Muscle of back (tissue), 13 donors: Measurements from ENCODE around the gene GPLD1. TPM values are rescaled to one million over a fixed set of nuclear protein-coding genes. Genes with fewer than 3 reads are reported as not detected.
"Not testable (repeated sequence)": the region's sequence is repeated elsewhere in the genome, so short reads cannot be mapped to it uniquely, and the experiment has no call there.

Experiments used
- DNase-seq, 3 donors: peaks; one replicate each; pipeline versions ENCODE4 v3.0.0 to v3.0.0-alpha.2; 2013
- long read RNA-seq, 9 donors: transcript quantifications; one replicate each; lab custom pipeline, GENCODE V29; 2026
- polyA plus RNA-seq, 10 donors: library from polyadenylated mRNA; unstranded; fragments of 120-200 nt; gene quantifications; one replicate each; pipeline ENCODE4 v1.2.1, GENCODE V29; 2013; ENCODE audit not compliant: insufficient read length in 10 of 10

Gene GPLD1, protein sequence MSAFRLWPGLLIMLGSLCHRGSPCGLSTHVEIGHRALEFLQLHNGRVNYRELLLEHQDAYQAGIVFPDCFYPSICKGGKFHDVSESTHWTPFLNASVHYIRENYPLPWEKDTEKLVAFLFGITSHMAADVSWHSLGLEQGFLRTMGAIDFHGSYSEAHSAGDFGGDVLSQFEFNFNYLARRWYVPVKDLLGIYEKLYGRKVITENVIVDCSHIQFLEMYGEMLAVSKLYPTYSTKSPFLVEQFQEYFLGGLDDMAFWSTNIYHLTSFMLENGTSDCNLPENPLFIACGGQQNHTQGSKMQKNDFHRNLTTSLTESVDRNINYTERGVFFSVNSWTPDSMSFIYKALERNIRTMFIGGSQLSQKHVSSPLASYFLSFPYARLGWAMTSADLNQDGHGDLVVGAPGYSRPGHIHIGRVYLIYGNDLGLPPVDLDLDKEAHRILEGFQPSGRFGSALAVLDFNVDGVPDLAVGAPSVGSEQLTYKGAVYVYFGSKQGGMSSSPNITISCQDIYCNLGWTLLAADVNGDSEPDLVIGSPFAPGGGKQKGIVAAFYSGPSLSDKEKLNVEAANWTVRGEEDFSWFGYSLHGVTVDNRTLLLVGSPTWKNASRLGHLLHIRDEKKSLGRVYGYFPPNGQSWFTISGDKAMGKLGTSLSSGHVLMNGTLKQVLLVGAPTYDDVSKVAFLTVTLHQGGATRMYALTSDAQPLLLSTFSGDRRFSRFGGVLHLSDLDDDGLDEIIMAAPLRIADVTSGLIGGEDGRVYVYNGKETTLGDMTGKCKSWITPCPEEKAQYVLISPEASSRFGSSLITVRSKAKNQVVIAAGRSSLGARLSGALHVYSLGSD
- polyA plus RNA-seq = 1 to 10 TPM; 1.1 to 3.0 (median 1.7) TPM
- long read RNA-seq, donor 1 = 0 reads
- long read RNA-seq, donor 2 = 0 reads
- long read RNA-seq, donor 3 = 0 reads
- long read RNA-seq, donor 4 = 0 reads
- long read RNA-seq, donor 5, partial matches to known transcripts = 14 of 21 reads
- long read RNA-seq, donor 5, other reads (novel, unspliced or antisense) = 7 of 21 reads
- long read RNA-seq, donor 6 = 0 reads
- long read RNA-seq, donor 7 = 0 reads
- long read RNA-seq, donor 8 = 0 reads
- long read RNA-seq, donor 9 = 0 reads

DNA sequence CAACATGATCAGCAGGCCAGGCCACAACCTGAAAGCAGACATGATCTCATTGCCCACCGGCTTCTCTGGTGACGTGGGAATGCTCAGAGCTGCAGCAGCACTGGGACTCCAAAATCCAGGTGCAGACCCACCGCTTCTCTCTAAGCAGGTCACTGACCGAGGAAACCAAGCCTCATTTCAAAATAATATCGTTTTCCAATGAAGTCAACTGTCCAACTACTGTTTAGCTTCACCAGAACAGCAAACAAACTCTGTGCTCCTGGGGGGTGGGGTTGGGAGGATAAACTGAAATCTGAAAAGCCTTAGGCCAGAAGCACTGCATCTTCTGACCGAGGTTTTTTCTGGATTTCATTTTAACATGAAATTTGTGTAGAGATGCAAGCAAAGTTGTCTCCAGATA is at the start of gene GPLD1:
Gene GPLD1, minus strand, starts transcription at position 109 of the 400 bp plus-strand sequence. Its CDS starts 67 bp downstream, at position 42.
- no peak for DNase-seq

DNA sequence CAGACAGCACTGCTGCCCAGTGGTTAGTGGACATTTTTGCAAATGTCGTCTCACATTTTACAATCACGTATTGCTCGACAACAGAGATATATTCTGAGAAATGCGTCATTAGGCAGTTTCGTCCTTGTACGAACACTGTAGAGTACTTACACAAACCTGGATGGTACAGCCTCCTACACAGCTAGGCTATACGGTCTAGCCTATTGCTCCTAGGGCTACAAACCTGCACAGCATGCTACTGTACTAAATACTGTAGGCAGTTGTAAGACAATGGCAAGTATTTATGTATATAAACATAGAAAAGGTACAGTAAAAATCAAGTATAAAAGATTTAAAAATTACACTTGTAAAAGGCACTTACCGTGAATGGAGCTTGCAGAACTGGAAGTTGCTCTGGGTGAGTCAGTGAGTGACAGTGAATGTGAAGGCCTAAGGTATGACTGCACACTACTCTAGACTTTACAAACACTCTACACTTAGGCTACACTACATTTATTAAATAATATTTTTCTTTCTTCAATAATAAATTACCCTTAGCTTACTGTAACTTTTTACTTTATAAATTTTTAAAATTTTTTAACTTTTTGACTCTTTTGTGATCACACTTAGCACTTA is 48.5 kb upstream of the GPLD1 start:
- no peak for DNase-seq

DNA sequence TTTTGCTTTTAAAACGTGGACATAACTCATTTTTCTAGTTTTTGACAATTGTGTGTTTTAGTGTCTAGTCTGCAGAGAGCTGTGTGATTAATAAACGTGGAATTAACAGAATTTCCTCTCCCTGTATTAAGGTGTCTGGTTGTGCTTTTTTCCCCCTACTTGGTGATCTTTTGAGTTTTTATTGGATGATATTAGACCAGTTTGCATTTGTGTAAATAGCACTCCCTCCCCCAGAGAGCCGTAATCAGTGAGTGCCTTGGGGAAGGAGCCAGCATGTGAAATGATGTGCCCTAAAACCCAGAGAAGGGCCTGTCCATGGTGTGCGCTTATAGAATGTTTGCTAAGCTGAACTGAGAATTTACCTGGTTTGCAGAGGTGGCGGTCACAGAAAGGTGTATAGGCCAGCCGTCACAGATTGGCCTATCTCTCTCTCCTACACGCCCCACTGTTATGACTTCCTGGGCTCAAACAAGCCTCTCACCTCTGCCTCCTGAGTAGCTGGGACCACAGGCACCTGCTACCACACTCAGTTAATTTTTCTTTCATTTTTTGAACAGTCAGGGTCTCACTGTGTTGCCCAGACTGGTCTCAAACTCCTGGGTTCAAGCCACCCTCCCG is 47.8 kb upstream of the GPLD1 start:
- DNase-seq = no peak

DNA sequence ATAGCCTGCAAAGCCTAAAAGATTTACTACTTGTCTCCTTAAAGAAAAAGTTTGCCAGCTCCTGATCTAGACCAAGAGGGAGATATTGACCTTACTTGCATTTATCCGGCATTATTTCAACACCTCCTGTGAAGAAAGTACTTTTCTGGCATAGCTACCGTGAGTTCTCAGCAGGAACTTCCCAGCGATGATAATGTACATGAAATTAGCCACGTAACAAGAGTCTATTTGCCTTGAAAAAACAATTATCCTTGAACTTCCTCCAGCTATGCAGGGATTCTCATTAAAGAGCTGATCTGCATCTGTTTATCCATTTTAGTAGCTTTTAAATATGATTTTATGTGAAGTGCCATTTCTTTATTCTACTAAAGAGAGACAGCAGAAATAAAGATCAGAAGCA is 47.1 kb upstream of the GPLD1 start:
- peak in 2 of 3 donors; percentile 4 to 13 for DNase-seq

DNA sequence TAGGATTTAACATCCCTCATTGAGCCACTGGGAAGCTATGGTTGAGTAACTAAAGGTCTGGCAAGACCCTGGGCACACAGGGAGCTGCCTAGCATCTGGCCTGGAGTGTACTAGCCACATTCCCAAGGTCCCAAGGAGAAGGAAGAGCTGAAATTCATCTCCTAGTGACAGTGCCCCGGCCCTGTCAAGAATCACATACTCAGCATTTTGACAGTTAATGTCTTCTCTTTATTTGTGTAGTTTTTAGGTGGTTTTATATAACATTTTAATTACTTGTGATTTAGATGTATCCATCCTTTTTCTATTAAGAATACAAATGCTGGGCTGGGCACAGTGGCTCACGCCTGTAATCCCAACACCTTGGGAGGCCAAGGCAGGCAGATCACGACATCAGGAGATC is 45.8 kb upstream of the GPLD1 start:
- no peak for DNase-seq

DNA sequence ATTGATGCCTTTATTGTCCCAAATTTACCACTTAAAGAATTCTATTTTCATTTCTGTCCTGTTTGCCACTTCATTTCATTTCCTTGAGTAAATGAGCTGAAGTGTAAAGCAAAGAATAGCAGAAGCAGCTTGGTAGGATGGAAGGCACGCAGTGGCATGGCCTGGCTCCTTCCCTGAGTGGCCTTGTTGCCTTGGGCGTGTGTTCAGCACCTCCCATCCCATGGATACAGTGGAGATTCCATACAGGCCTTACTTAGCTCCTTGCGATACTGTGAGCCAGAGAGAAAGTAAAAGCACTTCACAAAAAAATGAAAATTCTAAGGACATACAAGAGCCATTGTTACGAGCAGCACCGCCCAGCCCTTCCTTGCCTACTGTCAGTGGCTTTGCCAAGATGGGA is 45.0 kb upstream of the GPLD1 start:
- DNase-seq = no peak

DNA sequence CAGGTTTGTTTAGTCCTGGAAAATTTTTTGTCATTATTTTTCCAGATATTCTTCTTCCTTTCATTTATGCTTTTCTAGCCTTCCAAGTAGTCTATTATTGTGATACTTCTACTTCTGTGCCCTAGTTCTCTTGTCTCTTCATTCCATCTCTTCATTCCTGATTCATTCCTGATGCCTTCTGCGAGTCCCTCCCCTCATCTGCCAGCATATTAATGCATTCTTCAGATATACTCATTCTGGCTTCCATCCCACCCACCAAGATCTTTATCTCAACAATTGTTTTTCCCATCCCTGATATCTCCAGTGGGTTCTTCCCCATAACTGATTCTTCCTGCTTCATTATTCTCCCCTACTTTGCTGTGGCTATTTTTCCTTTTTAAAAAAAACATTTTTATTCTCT is 40.6 kb upstream of the GPLD1 start:
- DNase-seq = no peak

DNA sequence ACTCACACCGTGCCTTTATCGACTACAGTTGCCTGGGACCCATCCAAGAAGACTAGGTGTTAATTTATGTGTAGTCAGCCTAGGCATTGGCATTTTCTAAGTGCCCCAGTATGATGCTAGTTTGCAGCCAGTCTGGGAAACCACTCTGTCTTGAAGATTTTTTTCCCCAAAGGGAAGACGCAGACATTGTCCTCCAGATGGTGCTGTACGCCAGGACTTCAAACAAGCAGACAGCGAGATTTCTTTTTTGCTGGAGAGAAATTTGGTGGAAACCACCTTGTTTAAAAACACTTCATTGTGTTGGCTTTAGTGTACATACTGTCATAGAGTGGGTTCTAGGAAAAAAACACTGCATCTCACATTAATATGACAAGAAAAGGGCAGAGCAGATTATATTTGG is 35.4 kb upstream of the GPLD1 start:
- peak in 2 of 3 donors; percentile 17 to 23 for DNase-seq

DNA sequence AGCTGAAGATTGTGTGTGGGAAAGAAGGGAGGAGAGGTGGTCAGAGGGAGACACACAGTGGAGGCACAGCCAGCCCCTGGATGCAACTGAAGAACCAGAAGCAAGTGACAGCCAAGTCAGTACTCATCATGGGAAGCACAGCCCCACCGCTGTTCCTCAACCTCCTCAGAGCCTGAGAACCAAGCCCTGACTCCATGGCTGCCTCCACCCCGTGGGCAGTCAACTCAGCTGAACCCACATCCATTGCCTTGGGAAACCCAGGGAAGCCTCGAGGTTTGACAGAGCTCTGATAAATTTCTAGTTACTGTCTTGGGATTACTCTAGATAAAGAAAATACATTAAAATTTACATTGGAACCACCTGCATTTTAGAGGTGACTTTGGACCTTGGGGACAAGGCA is 35.0 kb upstream of the GPLD1 start:
- DNase-seq = no peak

DNA sequence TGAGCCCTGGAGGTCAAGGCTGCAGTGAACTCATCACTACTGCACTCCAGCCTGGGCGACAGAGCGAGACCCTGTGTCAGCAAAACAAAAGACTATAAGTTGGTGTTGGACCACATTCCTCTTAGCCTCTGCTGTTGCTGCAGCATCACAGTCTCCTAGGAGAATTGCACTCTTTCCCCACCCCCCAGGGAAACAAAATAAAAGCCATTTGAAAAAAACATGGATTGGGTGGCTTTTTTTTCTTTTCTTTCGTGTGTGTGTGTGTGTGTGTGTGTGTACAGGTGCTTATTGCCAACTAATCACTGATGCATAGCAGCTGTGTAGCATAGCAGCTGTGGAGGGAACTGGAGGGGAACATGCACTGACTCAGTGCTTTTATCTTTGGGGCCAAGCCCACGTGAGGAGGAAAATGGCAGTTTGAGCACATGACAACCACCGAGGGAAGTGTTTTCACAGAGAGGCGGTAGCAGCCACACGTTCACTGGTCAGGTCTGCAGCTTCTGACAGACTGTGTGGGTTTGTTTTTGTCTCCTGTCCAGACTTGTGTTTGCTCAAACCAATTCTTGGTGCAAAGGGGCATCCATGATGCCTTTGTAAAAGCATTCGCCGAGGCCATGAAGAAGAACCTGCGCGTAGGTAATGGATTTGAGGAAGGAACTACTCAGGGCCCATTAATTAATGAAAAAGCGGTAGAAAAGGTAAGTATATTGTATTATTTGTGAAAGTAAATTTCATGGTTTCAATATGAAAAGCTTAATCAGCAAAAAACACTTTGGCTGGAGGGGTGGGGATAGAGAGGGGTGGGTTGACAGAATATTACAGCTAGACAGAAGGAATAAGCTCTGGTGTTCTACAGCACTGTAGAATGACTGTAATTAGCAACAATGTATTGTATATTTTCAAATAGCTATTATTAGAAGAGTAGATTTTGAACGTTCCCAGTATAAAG is 33.1 kb upstream of the GPLD1 start:
- no peak for DNase-seq

DNA sequence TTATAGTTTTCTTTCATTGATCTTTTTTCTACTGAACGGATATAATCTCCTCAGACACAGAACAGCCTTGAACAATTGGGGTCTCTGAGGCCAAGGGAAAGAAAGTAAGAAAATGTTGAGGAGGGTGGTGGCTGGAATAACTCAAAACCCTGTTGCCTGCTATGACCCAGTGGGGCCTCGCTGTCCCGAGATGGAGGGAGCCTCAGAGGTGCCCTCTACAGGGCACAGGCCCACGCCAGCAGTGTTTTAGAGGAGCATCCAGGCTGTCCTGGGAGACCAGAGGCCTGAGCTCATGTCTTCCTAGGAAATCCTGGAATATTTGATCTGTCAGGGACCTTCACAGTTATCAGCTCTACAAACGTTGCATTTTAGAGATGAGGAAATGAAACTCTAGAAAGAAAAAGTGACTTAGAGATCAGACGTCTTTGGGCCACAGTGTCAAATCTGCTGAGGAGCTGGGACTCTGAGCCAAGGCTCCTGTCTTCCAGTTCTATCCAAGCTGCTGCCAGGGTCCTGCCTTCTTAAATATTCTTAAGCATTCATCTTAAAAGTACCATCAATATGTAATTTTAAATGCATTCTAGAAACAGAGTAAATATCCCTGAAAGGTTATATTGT is 31.7 kb upstream of the GPLD1 start:
- peak in 2 of 3 donors; percentile 5 to 16 for DNase-seq

DNA sequence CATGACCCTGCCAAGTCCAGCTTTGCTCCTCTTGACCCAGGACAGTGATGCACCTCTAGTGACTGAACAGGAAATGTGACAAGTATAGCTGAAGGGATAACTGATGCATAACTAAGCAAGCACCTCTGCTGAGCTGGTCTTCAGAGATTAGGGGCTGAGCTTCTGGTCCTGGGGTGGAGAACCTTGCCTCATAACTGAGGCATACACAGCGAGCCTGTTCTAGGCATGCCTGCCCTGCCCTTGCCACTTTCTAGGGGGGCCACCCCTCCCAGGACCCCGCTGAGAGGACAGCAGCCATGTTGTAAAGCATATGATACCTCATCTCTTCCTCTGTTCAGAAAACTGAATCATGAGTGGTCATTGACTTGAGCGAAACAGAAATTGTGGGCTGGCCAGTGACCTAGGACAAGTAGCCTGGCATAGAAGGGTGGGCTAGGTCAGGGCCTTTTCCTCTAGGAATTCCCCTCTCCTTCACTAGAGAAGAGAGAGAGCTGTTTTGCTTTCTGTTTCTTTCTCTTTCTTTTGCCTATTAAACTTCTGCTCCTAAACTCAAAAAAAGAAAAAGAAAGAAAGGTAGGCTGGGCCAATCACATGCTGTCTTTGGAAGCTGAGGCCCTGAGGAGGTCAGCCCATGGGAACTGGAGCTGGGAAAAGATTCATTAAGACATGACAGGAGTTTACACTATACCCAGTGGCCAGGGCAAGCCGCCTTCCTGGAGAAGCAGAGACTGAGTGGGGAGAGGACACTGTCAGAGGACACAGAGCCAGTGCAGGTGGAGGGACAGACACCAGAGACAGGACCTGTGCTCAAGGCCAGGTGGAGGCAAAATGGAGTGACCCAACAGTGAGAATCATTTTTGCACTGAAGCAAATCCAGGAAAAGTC is 28.5 kb upstream of the GPLD1 start:
- no peak for DNase-seq

DNA sequence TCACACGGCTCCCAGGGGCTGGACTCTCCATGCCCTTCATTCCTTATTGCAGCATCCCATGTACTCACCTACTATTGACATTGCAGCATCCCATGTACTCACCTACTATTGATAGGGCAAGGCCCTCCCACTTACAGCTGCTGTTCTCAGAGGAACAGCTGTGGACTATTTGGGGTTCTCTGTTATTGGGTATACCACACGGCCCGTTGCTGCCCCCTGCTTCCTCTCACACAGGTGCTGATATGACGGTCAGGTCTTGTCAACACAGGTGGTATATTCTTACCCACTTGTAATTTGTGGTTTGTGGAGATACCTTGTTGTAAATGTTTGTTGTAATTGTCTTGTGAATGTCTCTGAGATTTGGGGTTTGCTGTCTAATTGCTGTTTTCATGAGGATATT is 24.2 kb upstream of the GPLD1 start:
- DNase-seq = no peak

DNA sequence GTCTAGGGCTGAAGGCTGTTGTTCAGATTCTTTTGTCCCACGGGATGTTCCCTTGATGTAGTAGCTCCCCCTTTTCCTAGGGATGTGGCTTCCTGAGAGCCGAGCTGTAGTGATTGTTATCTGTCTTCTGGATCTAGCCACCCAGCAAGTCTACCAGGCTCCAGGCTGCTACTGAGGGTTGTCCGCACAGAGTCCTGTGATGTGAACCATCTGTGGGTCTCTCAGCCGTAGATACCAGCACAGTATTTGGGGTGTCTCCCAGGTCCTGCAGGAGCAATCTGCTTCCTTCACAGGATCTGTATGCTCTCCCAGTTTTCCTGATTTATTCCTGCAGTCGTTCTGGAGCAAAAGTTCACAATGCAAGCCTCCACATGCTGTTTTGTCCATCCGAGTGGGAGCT is 22.6 kb upstream of the GPLD1 start:
- DNase-seq = not testable (repeated sequence)

DNA sequence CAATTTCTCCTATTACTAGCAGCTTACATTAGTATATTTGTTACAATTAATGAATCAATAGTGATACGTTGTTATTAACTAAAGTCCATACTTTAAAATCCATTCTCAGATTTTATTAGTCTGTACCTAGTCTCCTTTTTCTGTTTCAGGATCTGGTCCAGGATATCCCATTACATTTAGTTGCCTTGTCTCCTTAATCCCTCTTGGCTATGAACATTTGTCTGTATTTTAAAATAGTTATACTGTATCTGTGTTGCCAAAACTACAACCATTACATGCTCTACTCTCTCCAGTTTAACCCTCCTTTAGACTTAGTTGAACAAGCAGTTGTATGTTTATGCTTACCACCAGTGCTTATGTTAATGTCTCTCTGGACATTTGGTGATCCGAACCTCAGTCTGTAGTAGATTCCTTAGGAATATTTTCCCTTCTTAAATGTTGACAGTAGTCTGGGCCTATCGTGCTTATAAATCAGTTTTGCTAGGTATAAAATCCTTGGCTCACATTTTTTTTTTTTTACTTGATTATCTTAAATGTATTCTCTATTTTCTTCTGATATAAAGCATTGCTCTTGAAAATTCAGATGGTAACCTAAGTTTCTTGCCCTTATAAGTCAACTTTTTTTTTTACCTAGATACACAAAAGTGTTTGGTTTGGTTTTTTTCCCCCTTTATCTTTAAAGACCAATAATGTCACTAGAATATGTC is 17.6 kb upstream of the GPLD1 start:
- no peak for DNase-seq

DNA sequence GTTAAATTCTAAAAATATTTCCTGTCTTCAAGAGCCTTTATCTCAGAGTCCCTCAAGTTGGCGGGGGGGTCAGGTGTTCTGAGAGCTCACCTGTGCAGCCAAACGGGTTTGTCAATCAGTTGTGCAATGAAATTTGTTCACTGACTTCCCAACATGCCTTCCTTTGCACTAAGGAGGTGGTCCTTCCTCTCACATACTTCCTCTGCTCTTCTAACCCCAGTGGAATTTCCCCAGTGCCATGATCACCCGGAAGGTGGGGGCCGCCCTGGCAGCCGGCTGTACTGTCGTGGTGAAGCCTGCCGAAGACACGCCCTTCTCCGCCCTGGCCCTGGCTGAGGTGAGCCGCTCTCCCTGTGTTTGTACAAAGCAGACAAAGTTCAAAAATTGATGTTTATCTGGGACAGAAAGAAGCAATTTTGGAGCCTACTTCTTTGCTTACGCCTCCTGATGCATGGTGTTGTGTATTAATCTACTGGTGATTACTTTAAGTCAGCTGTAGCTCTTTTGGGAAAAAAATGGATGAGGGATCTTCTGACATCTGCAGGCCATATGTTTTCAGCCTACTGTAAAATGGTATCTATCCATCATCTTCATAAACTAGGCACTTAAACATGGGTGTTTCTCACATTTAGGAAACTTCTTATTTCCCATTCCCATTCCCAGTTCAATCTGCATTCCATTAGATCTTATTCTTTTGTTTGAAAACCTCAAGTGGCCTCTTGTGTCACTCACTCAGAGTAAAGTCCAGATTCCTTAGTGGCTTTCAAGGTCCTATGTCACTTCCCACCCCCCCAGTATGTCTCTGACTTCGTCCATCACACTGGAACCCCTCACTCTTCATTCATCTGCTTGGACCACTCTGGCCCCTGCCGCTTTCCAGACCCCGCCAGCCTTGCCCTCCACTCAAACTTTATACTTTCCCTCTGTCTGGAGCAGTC is 15.5 kb upstream of the GPLD1 start:
- DNase-seq = no peak

DNA sequence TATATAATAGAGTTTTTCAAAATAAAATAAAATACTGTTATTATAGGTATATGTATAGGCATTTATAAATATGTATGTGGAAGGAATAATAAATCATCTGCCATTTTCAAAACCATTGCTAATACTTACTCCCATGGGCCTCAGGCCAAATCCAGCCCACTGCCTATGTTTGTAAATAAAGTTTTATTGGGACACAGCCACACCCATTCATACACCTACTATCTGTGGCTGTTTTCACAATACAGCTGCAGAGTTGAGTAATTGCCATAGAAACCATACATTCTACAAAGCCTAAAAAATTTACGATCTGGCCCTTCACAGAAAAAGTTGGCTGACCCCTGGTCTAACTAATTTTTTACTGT is 14.9 kb upstream of the GPLD1 start:
- no peak for DNase-seq
